Aorta (tissue), 5 donors: Measurements from ENCODE around the gene USH2A. TPM values are rescaled to one million over a fixed set of nuclear protein-coding genes. Genes with fewer than 3 reads are reported as not detected.

Experiments used
- ATAC-seq: fragments of 200-7000 bp; cut with Tn5 transposase; one replicate; pipeline ENCODE4 v1.9.1; 2022; ENCODE audit warnings: moderate library complexity; ENCODE audit not compliant: low FRiP score
- DNase-seq, 2 donors: peaks; one replicate each; pipeline ENCODE4 v3.0.0-alpha.2; 2020
- H3K27ac ChIP-seq, 2 donors: one replicate each; pipeline ENCODE4 v1.5.1; 2013; ENCODE audit warnings: low read length in 2 of 2, mild to moderate bottlenecking in 2 of 2, moderate library complexity in 2 of 2, control low read depth in 1 of 2, inconsistent platforms in 1 of 2, low read depth in 1 of 2
- H3K27me3 ChIP-seq, 2 donors: one replicate each; pipeline ENCODE4 v1.6.1; 2013; ENCODE audit warnings: control low read depth in 1 of 2, low read length in 1 of 2, mild to moderate bottlenecking in 1 of 2, moderate library complexity in 1 of 2; ENCODE audit not compliant: insufficient read depth in 2 of 2, control insufficient read depth in 1 of 2
- H3K36me3 ChIP-seq, 2 donors: one replicate each; pipeline ENCODE4 v1.6.1; 2013; ENCODE audit warnings: control low read depth in 1 of 2, low read length in 1 of 2, mild to moderate bottlenecking in 1 of 2; ENCODE audit not compliant: insufficient read depth in 2 of 2, control insufficient read depth in 1 of 2
- H3K4me1 ChIP-seq, 2 donors: one replicate each; pipeline ENCODE4 v1.6.1; 2013; ENCODE audit warnings: low read length in 2 of 2, control low read depth in 1 of 2, mild to moderate bottlenecking in 1 of 2, moderate library complexity in 1 of 2; ENCODE audit not compliant: insufficient read depth in 2 of 2, control insufficient read depth in 1 of 2
- H3K4me3 ChIP-seq, 2 donors: one replicate each; pipeline ENCODE4 v1.5.1; 2013; ENCODE audit warnings: low read length in 2 of 2, control low read depth in 1 of 2, mild to moderate bottlenecking in 1 of 2
- H3K9me3 ChIP-seq: one replicate; pipeline ENCODE4 v1.6.1; 2013; ENCODE audit warnings: mild to moderate bottlenecking, low read length; ENCODE audit not compliant: control insufficient read depth
- WGBS, 2 donors: extraction: QIAGEN DNeasy Blood & Tissue Kit; methylation state at CpG; one replicate each; pipeline ENCODE4 v1.1.7; 2013; 5-methylcytosine and 5-hydroxymethylcytosine counted together
- intact Hi-C, 2 donors: fragments of 100-400 bp; cut with DNase I; formaldehyde crosslinking; loops; one replicate each; pipeline versions ENCODE4 v1.14.2 to v1.15.0; 2022
- polyA plus RNA-seq, 2 donors: library from polyadenylated mRNA; stranded (reverse); fragments of 200-250 nt; gene quantifications; one replicate each; pipeline ENCODE4 v1.2.3, GENCODE V29; 2013
- total RNA-seq, 2 donors: library from RNA; stranded (reverse); fragmentation: NEBNext Ultra II Directional; extraction: Animal tissue kit (Norgen Biotek cat#: 25700); gene quantifications; one replicate each; pipeline ENCODE4 v1.2.1, GENCODE V29; 2021
- donor health status: healthy with polysubstance abuse.
- donor health status: Bipolar disorder and iron deficiency.
- donor health status: DM: no; HTN: no; CAD: no.
- donor health status: DM: no; HTN: no; CAD: no.
- donor health status: DM: yes; HTN: yes; CAD: no.

Gene USH2A
- total and polyA plus RNA-seq, 4 donors: 0.13 TPM; not detected in 3

- Histone ChIP-seq H3K4me1 (no peaks in the 10 kb centered on the region), H3K4me3 (no peak overlapping the region), H3K27me3 (no peaks in the 10 kb centered on the region), H3K9me3 (no peaks in the 10 kb centered on the region), H3K27ac (no peak overlapping the region), H3K36me3 (no peaks in the 10 kb centered on the region)
- 36 to 43% methylated on average over 8 of the region's 8 CpGs for WGBS, 2 donors
- intact Hi-C loops: no loop called here
- DNase-seq (no peak), ATAC-seq (no peak)
These were observed 630.8 kb downstream of the USH2A start for GRCh38 chr1:215792446-215792845.

DNA sequence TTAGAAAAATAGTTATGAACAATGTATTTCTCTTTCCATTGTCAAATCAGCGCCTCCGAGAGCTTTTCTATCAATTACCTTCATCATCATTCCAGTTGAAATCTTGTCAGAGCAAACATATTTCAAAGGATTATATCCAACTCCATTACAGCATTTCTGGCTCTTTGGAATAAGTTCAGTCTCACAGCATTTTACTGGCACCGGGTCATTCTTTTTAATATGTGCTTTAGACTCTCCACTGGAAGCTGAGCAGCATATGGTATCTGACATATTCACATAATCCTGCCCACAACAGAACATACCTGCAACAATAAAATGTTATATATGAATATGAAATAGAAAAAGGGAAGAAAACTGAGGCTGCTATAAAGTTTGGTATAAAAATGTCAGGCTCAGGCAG lies 633.3 kb downstream of the USH2A start:
- intact Hi-C loops: no loop called here
- Histone ChIP-seq H3K27ac (no peak overlapping the region), H3K27me3 (no peaks in the 10 kb centered on the region), H3K36me3 (no peaks in the 10 kb centered on the region), H3K4me1 (no peaks in the 10 kb centered on the region), H3K4me3 (no peak overlapping the region), H3K9me3 (no peaks in the 10 kb centered on the region)
- 27 to 38% methylated on average over 3 of the region's 3 CpGs for WGBS, 2 donors
- DNase-seq (no peak), ATAC-seq (no peak)

DNA sequence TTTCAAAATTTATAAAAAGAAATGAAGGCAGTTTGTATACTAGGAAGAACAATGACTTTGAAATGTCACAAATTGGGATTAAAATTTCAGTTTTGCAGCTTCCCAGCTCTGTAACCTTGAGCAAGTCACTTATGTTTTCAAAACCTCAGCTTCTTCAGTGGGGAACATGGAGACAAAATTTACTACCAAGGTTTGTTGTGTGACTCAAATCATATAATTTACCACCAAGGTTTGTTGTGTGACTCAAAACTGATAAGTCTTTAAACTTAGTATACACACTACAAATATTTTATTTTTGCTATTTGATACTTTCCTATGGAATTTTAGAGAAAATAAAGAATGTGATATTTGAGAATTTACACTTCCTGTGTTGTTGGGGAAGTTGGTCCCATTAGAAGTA lies 636.3 kb downstream of the USH2A start:
- intact Hi-C loops: no loop called here
- H3K4me1 ChIP-seq: no peaks in the 10 kb centered on the region
- no peaks in the 10 kb centered on the region for H3K36me3 ChIP-seq
- no peak overlapping the region for H3K27ac ChIP-seq
- DNase-seq (no peak), ATAC-seq (no peak)
- H3K4me3 ChIP-seq: no peak overlapping the region
- H3K9me3 ChIP-seq: no peaks in the 10 kb centered on the region
- H3K27me3 ChIP-seq: no peaks in the 10 kb centered on the region

DNA sequence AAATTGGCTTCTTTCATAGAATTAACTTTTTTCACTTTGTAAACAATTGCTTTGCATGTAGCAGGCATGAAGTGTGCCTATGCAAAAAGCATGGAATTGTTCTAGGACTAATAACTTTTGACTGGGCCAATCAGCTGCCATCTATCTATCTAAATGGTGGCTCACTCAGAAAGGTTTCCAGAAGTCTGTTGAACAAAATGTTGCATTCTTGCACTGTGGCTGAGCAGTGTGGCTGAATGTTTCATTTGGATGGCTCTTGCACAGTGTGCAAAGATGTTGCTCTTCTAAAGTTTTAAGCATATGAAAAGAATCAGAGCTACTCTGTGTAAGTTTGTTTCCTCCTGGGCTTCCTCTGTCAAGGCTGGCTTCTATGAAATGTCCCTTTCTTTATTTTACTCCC lies 642.6 kb downstream of the USH2A start:
- intact Hi-C loops: no loop called here
- Histone ChIP-seq H3K27me3 (no peaks in the 10 kb centered on the region), H3K9me3 (no peaks in the 10 kb centered on the region), H3K27ac (no peak overlapping the region), H3K4me1 (no peaks in the 10 kb centered on the region), H3K36me3 (no peaks in the 10 kb centered on the region), H3K4me3 (no peak overlapping the region)
- ATAC-seq: no peak
- no peak for DNase-seq

- ATAC-seq (no peak), DNase-seq (no peak)
- H3K4me3 ChIP-seq: no peak overlapping the region
- no peaks in the 10 kb centered on the region for H3K9me3 ChIP-seq
- intact Hi-C loops: no loop called here
- H3K36me3 ChIP-seq: no peaks in the 10 kb centered on the region
- no peaks in the 10 kb centered on the region for H3K27me3 ChIP-seq
- H3K4me1 ChIP-seq: no peaks in the 10 kb centered on the region
- H3K27ac ChIP-seq: no peak overlapping the region
- 54 to 63% methylated on average over 2 of the region's 2 CpGs for WGBS, 2 donors
These were observed 643.1 kb downstream of the USH2A start for GRCh38 chr1:215780139-215780538.

- intact Hi-C loops: no loop called here
- no peaks in the 10 kb centered on the region for H3K27me3 ChIP-seq
- H3K9me3 ChIP-seq: no peaks in the 10 kb centered on the region
- no peak overlapping the region for H3K27ac ChIP-seq
- WGBS, 2 donors: 69 to 73% methylated on average over 7 of the region's 7 CpGs
- ATAC-seq: no peak
- H3K36me3 ChIP-seq: no peaks in the 10 kb centered on the region
- no peak overlapping the region for H3K4me3 ChIP-seq
- no peaks in the 10 kb centered on the region for H3K4me1 ChIP-seq
- DNase-seq: no peak
These were observed 643.5 kb downstream of the USH2A start for GRCh38 chr1:215779729-215780128.

DNA sequence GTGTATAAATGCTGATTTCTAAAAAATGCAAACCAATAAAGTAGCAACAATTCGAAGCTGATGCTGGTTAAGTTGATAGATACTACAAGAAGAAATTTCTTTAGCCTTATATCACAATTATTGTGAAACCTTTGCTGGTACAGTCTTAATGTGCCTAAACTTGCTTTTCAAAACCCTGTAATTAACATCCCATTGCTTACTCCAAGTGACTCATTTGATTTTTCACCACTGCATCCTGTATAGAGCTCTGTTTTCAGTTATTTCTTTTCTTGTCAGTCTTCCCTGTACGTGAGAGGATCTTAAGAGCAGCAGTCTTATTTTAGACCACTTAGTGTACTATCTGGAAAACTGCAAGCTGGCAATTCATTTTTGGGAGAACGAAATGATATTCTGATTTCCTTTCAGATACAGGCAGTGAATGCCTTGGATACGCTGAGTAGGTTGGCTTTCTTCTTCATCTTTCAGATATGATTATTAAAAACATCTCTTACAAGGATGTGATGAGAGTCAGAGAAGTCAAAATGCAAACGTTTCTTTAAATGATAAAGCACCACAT lies 645.8 kb downstream of the USH2A start:
- no peaks in the 10 kb centered on the region for H3K9me3 ChIP-seq
- H3K27me3 ChIP-seq: no peaks in the 10 kb centered on the region
- H3K36me3 ChIP-seq: no peaks in the 10 kb centered on the region
- WGBS, 2 donors: 62 to 64% methylated on average over 5 of the region's 5 CpGs
- no peak for DNase-seq
- H3K27ac ChIP-seq: no peak overlapping the region
- H3K4me1 ChIP-seq: no peaks in the 10 kb centered on the region
- no peak overlapping the region for H3K4me3 ChIP-seq
- no peak for ATAC-seq
- intact Hi-C loops: no loop called here

DNA sequence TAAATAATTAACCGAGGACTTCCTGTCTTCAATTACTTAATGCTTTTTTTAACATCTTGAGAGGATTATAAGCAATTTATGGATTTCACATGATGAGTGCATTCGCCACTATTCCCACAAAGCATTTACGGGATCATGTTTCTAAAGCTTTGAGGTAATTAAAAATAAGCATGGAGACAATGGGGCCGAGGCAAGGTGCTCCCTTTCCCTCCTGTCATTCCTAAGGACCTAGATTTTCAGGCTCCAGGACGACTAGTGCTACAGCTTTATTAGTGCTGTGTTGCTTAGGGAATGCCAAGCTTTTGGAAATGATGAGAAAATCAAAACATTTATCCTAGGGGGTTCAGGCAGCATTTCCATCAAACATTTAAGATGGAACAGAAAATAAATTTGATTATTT lies 646.9 kb downstream of the USH2A start:
- Histone ChIP-seq H3K4me1 (no peaks in the 10 kb centered on the region), H3K9me3 (no peaks in the 10 kb centered on the region), H3K27ac (no peak overlapping the region), H3K4me3 (no peak overlapping the region), H3K36me3 (no peaks in the 10 kb centered on the region), H3K27me3 (no peaks in the 10 kb centered on the region)
- 64 to 66% methylated on average over 5 of the region's 5 CpGs for WGBS, 2 donors
- intact Hi-C loops: no loop called here
- ATAC-seq (no peak), DNase-seq (no peak)

DNA sequence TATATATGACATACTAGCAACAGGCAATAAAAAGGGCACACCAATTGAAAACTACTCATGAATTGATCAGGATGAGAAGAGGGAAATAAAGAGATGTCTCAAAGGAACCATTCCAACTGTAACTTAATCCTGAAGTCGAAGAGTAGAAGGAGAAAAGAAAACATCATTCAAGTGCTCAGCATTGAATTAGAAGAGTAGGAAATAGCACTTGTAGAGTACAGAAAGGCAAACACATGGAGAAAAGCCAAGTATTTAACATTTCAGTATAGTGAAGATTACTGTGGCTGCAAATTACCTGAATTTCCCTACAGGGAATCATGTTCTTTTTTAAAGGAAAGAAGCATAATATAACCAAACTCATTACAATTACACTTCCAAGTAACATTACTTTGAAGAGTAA lies 651.1 kb downstream of the USH2A start:
- no peaks in the 10 kb centered on the region for H3K9me3 ChIP-seq
- intact Hi-C loops: no loop called here
- DNase-seq (no peak), ATAC-seq (no peak)
- no peaks in the 10 kb centered on the region for H3K27me3 ChIP-seq
- H3K4me1 ChIP-seq: no peaks in the 10 kb centered on the region
- H3K4me3 ChIP-seq: no peak overlapping the region
- WGBS, 2 donors: 14 to 25% methylated on average over 1 of the region's 1 CpG
- H3K36me3 ChIP-seq: no peaks in the 10 kb centered on the region
- H3K27ac ChIP-seq: no peak overlapping the region
